Epidermal melanocyte (primary cell): ENCODE measurements around the gene PLA2G2E.
"Not testable (repeated sequence)": the region's sequence is repeated elsewhere in the genome, so short reads cannot be mapped to it uniquely, and the experiment has no call there.

Experiments
- DNase-seq: peaks from one replicate; pipeline ENCODE4 v3.0.0; 2011; ENCODE audit warnings: low spot score; ENCODE audit not compliant: insufficient read length

PLA2G2E gene

GRCh38 chr1:19884312-19884711 lies 39.1 kb downstream of the PLA2G2E start:
- DNase-seq: no peak

- peak; percentile 95 for DNase-seq
Observed at GRCh38 chr1:19882111-19883071, 41.0 kb downstream of the PLA2G2E start, which contains the start of gene OTUD3. Gene OTUD3, plus strand, starts transcription at chr1:19882395. Its CDS starts 119 bp downstream, at chr1:19882514.

- DNase-seq: not testable (repeated sequence)
Observed at GRCh38 chr1:19880841-19881240, 42.6 kb downstream of the PLA2G2E start.

GRCh38 chr1:19879661-19880060 lies 43.8 kb downstream of the PLA2G2E start:
- DNase-seq: no peak

GRCh38 chr1:19879227-19879626 lies 44.2 kb downstream of the PLA2G2E start:
- DNase-seq: no peak

GRCh38 chr1:19878637-19878985 lies 44.8 kb downstream of the PLA2G2E start:
- DNase-seq: no peak

- DNase-seq: no peak
Observed at GRCh38 chr1:19877821-19878636, 45.4 kb downstream of the PLA2G2E start.

GRCh38 chr1:19877181-19877750 lies 46.2 kb downstream of the PLA2G2E start:
- DNase-seq: no peak

GRCh38 chr1:19872190-19872589 lies 51.2 kb downstream of the PLA2G2E start:
- DNase-seq: no peak
